Spleen (tissue), 7 donors: ENCODE results near the gene MOGAT2.

ENCODE experiments used
- CTCF ChIP-seq, 11 experiments: fragments of 200-600 bp in 7 of 11; fragments of 450-650 bp in 4 of 11; sonication (generic) in 4 of 11; IDR thresholded peaks in 8 of 11; conservative IDR thresholded peaks in 3 of 11; 1 replicate in 7 of 11; 2 replicates in 4 of 11; pipeline versions ENCODE4 v1.4.0 to v1.8.0; 2016 to 2021; ENCODE audit warnings: antibody characterized with exemption in 11 of 11, inconsistent platforms in 4 of 11, mild to moderate bottlenecking in 1 of 11
- POLR2A ChIP-seq, 3 donors: fragments of 450-650 bp; IDR thresholded peaks; one replicate each; pipeline ENCODE4 v1.5.1; 2017; ENCODE audit warnings: antibody characterized with exemption in 3 of 3, mild to moderate bottlenecking in 1 of 3
- POLR2AphosphoS5 ChIP-seq, 3 donors: sonication (generic); formaldehyde crosslinking; IDR thresholded peaks; one replicate each; pipeline ENCODE4 v1.5.1; 2017; ENCODE audit warnings: antibody characterized with exemption in 3 of 3
- donor health status: DM: no; HTN: no; CAD: no; lungs with moderate emphysema.
- donor health status: DM: no; HTN: no; CAD: no.
- donor health status: DM: no; HTN: no; CAD: no.

GRCh38 chr11:75714211-75714610 is 3.4 kb upstream of the MOGAT2 start:
- TF ChIP-seq CTCF (IDR thresholded peaks at IDR 0.05 in 8 of 11, conservative IDR thresholded peaks at IDR 0.05 in 3 of 11), result no peak
- TF ChIP-seq POLR2A (IDR thresholded peaks at IDR 0.05), result no peak
- no peak for TF ChIP-seq POLR2AphosphoS5 (IDR thresholded peaks at IDR 0.05)
